IMR-90 (cell line): ENCODE measurements around the gene CFP. TPM values are rescaled to one million over a fixed set of nuclear protein-coding genes. Genes with fewer than 3 reads are reported as not detected.

ENCODE experiments used
- ATAC-seq: fragments of 200-7000 bp; cut with Tn5 transposase; 2 replicates; pipeline ENCODE4 v1.9.1; 2020; ENCODE audit warnings: low read depth, mild to moderate bottlenecking, moderate library complexity
- BruUV-seq: library from RNA; stranded (reverse); fragments of 400-500 nt; replicated peaks from 2 replicates; lab custom pipeline; 2021; lab: Mats Ljungman, UMichigan
- CTCF ChIA-PET: fragments of 300-600 bp; formaldehyde crosslinking; extraction: SDS; loops from one replicate; lab custom pipeline; 2021; ENCODE audit warnings: antibody characterized with exemption; lab: Yijun Ruan, JAX
- POLR2A ChIA-PET: fragments of 300-600 bp; sonication (Branson Sonifier 250); formaldehyde crosslinking; loops from one replicate; lab custom pipeline; 2022; ENCODE audit warnings: antibody characterized with exemption; ENCODE audit not compliant: unreplicated experiment; lab: Charles Lee
- DNase-seq: peaks from one replicate; pipeline ENCODE4 v3.0.0; 2013
- H2AFZ ChIP-seq: replicated peaks from 2 replicates; pipeline ENCODE3; 2013; ENCODE audit warnings: low read length, mild to moderate bottlenecking; ENCODE audit not compliant: poor library complexity
- H2AK5ac ChIP-seq: 2 replicates; pipeline ENCODE4 v1.6.1; 2013; ENCODE audit warnings: low read depth, low read length, inconsistent platforms
- H2AK9ac ChIP-seq: replicated peaks from 2 replicates; pipeline ENCODE3; 2013; ENCODE audit warnings: mild to moderate bottlenecking, low read depth, low read length, moderate library complexity; ENCODE audit not compliant: poor library complexity
- H2BK120ac ChIP-seq: 2 replicates; pipeline ENCODE4 v1.6.1; 2013; ENCODE audit warnings: low read depth, low read length, inconsistent platforms
- H2BK15ac ChIP-seq: 3 replicates; pipeline ENCODE4 v1.6.1; 2013; ENCODE audit warnings: low read depth, low read length, inconsistent platforms
- H2BK20ac ChIP-seq: 2 replicates; pipeline ENCODE4 v1.6.1; 2013; ENCODE audit warnings: low read depth, mild to moderate bottlenecking, inconsistent platforms, low read length, moderate library complexity
- H2BK5ac ChIP-seq: 2 replicates; pipeline ENCODE4 v1.6.1; 2013; ENCODE audit warnings: mild to moderate bottlenecking, low read depth, low read length, inconsistent platforms; ENCODE audit not compliant: poor library complexity, severe bottlenecking
- H3K14ac ChIP-seq: replicated peaks from 2 replicates; pipeline ENCODE4 v1.6.1; 2013; ENCODE audit warnings: low read depth, low read length, inconsistent platforms
- H3K18ac ChIP-seq: 2 replicates; pipeline ENCODE4 v1.6.1; 2013; ENCODE audit warnings: low read depth, low read length, control low read depth
- H3K23ac ChIP-seq: 2 replicates; pipeline ENCODE4 v1.6.1; 2013; ENCODE audit warnings: low read depth, low read length, inconsistent platforms
- H3K27ac ChIP-seq: 2 replicates; pipeline ENCODE4 v1.5.1; 2013; ENCODE audit warnings: mild to moderate bottlenecking, control low read depth, low read length; ENCODE audit not compliant: insufficient read depth
- H3K27me3 ChIP-seq: 2 replicates; pipeline ENCODE4 v1.6.1; 2013; ENCODE audit warnings: low read length; ENCODE audit not compliant: control insufficient read depth, insufficient read depth
- H3K36me3 ChIP-seq: 2 replicates; pipeline ENCODE4 v1.6.1; 2013; ENCODE audit warnings: low read length, mixed read lengths; ENCODE audit not compliant: control insufficient read depth, insufficient read depth
- H3K4ac ChIP-seq: 2 replicates; pipeline ENCODE4 v1.6.1; 2013; ENCODE audit warnings: low read depth, low read length, inconsistent platforms
- H3K4me1 ChIP-seq: 2 replicates; pipeline ENCODE4 v1.6.1; 2013; ENCODE audit warnings: low read length, mixed read lengths; ENCODE audit not compliant: control insufficient read depth, insufficient read depth
- H3K4me2 ChIP-seq: 2 replicates; pipeline ENCODE4 v1.6.1; 2013; ENCODE audit warnings: low read depth, mild to moderate bottlenecking, control low read depth, low read length, moderate library complexity
- H3K4me3 ChIP-seq: 2 replicates; pipeline ENCODE4 v1.5.1; 2013; ENCODE audit warnings: low read depth, mild to moderate bottlenecking, control low read depth, low read length, moderate library complexity; ENCODE audit not compliant: insufficient read depth
- H3K56ac ChIP-seq: 2 replicates; pipeline ENCODE4 v1.6.1; 2013; ENCODE audit warnings: low read length, inconsistent platforms; ENCODE audit not compliant: insufficient read depth; ENCODE audit errors: extremely low read depth
- H3K79me1 ChIP-seq, 2 experiments: 2 replicates each; pipeline ENCODE4 v1.6.1; 2013; ENCODE audit warnings: low read length in 2 of 2, inconsistent platforms in 1 of 2, low read depth in 1 of 2
- H3K9ac ChIP-seq: 2 replicates; pipeline ENCODE4 v1.6.1; 2013; ENCODE audit warnings: low read depth, low read length, control low read depth
- H3K9me1 ChIP-seq: 2 replicates; pipeline ENCODE4 v1.6.1; 2013; ENCODE audit warnings: low read length, inconsistent platforms; ENCODE audit not compliant: insufficient read depth
- H3K9me3 ChIP-seq: 2 replicates; pipeline ENCODE4 v1.6.1; 2013; ENCODE audit warnings: low read length; ENCODE audit not compliant: control insufficient read depth, insufficient read depth
- H4K20me1 ChIP-seq: 2 replicates; pipeline ENCODE4 v1.6.1; 2013; ENCODE audit warnings: low read length, inconsistent platforms; ENCODE audit not compliant: insufficient read depth
- H4K5ac ChIP-seq: 2 replicates; pipeline ENCODE4 v1.6.1; 2013; ENCODE audit warnings: mild to moderate bottlenecking, low read depth, low read length, control low read depth
- H4K8ac ChIP-seq, 2 experiments: 2 replicates each; pipeline ENCODE4 v1.6.1; 2013; ENCODE audit warnings: low read depth in 2 of 2, low read length in 2 of 2, control low read depth in 1 of 2, inconsistent platforms in 1 of 2
- H4K91ac ChIP-seq: 2 replicates; pipeline ENCODE4 v1.6.1; 2013; ENCODE audit warnings: low read depth, low read length, inconsistent platforms; ENCODE audit not compliant: insufficient read depth
- CEBPB ChIP-seq: IDR thresholded peaks from 2 replicates; pipeline ENCODE4 v1.6.1; 2012; ENCODE audit warnings: low read depth, low read length, improper control_type of control experiment
- NFE2L2 ChIP-seq: fragments of 150-350 bp; IDR thresholded peaks from 2 replicates; pipeline ENCODE4 v1.6.1; 2016; ENCODE audit warnings: low read depth, mild to moderate bottlenecking, low read length
- POLR2A ChIP-seq: IDR thresholded peaks from 2 replicates; pipeline ENCODE4 v1.6.1; 2012; ENCODE audit warnings: mild to moderate bottlenecking, low read depth, low read length
- RAD21 ChIP-seq: IDR thresholded peaks from 2 replicates; pipeline ENCODE4 v1.6.1; 2012; ENCODE audit warnings: low read length, improper control_type of control experiment
- RCOR1 ChIP-seq: IDR thresholded peaks from 2 replicates; pipeline ENCODE4 v1.6.1; 2012; ENCODE audit warnings: mild to moderate bottlenecking, low read length, improper control_type of control experiment; ENCODE audit not compliant: insufficient replicate concordance
- RFX5 ChIP-seq: IDR thresholded peaks from 2 replicates; pipeline ENCODE4 v1.8.0; 2012; ENCODE audit warnings: low read depth, mild to moderate bottlenecking, low read length, moderate library complexity
- SMC3 ChIP-seq: fragments of 150-350 bp; IDR thresholded peaks from 2 replicates; pipeline ENCODE4 v1.6.1; 2016; ENCODE audit warnings: low read depth, mild to moderate bottlenecking, antibody characterized with exemption, low read length, moderate library complexity
- WGBS, 2 experiments: methylation state at CpG; one replicate each; pipeline versions ENCODE4 v1.1.5 to v1.1.7; 2013; ENCODE audit warnings: missing lambda C conversion rate in 2 of 2; ENCODE audit not compliant: insufficient read length in 1 of 2; ENCODE audit errors: extremely low coverage in 2 of 2; 5-methylcytosine and 5-hydroxymethylcytosine counted together
- dilution Hi-C: fragments of 300-500 bp; cut with HindIII; formaldehyde crosslinking; loops from one replicate; pipeline ENCODE4 v1.14.3; 2018; ENCODE audit warnings: low sequenced_read_pairs; ENCODE audit not compliant: unreplicated experiment
- in situ Hi-C: fragments of 300-500 bp; cut with MboI; formaldehyde crosslinking; loops from 3 replicates; pipeline ENCODE4 v1.14.3; 2019; ENCODE audit warnings: low sequenced_read_pairs, inconsistent platforms, mixed read lengths
- intact Hi-C: fragments of 100-400 bp; cut with micrococcal nuclease; formaldehyde crosslinking; loops from 2 replicates; pipeline ENCODE4 v1.10.0; 2022
- polyA plus RNA-seq, 3 experiments: library from polyadenylated mRNA; depleted of rRNA; stranded (reverse); fragments of >200 nt; gene quantifications; 2 replicates each; pipeline ENCODE4 v1.2.3, GENCODE V29; 2012; ENCODE audit warnings: low replicate concordance in 1 of 3
- total RNA-seq: library from RNA; depleted of rRNA; stranded (reverse); fragments of >200 nt; gene quantifications from 2 replicates; pipeline ENCODE4 v1.2.3, GENCODE V29; 2012

The CFP gene
- total and polyA plus RNA-seq, 2 of the 4 experiments (the other 2 are of a cell fraction): under 0.01 to 0.14 TPM

- Histone ChIP-seq H3K27ac (no peak overlapping the region), H4K20me1 (no peaks in the 10 kb centered on the region), H3K4me3 (no peak overlapping the region), H3K9me1 (no peaks in the 10 kb centered on the region), H3K79me1 (no peaks in the 10 kb centered on the region), H2AFZ (no peak overlapping the region), H3K23ac (no peak overlapping the region), H3K4ac (no peak overlapping the region), H2BK20ac (no peak overlapping the region), H3K4me2 (no peak overlapping the region), H3K4me1 (no peaks in the 10 kb centered on the region), H4K8ac (no peak overlapping the region), H3K27me3 (peaks cover 7% of the 10 kb centered on the region; the same call in 1 of the 2 replicates), H2BK5ac (no peak overlapping the region), H3K9me3 (no peaks in the 10 kb centered on the region), H3K9ac (no peak overlapping the region), H3K36me3 (no peaks in the 10 kb centered on the region), H2BK15ac (no peak overlapping the region), H3K14ac (no peak overlapping the region), H3K18ac (no peak overlapping the region), H2AK9ac (no peak overlapping the region), H4K91ac (no peak overlapping the region), H3K56ac (no peak overlapping the region), H2AK5ac (no peak overlapping the region), H4K5ac (no peak overlapping the region), H2BK120ac (no peak overlapping the region)
- intact Hi-C loops (no loop called here), dilution Hi-C loops (no loop called here), in situ Hi-C loops (no loop called here)
- ChIA-PET CTCF (interaction anchor here (0.8 kb wide), 1 partner anchor 81 kb away, joined by 3 read pairs; no protein-coding TSS in a partner anchor), POLR2A (no interaction called here)
- no peak for ATAC-seq
- no TSS peak for BruUV-seq
- DNase-seq: no peak
- no CpG with 5 or more reads among the region's 9 CpGs for WGBS, 2 experiments
- TF ChIP-seq RCOR1 (no peak), RFX5 (no peak), NFE2L2 (no peak), RAD21 (no peak), POLR2A (no peak), CEBPB (no peak), SMC3 (no peak)
These were observed 9.4 kb downstream of the CFP start for GRCh38 chrX:47620303-47620685.
